Neural crest cell (in vitro differentiated cells): Measurements from ENCODE around the gene KLK11. TPM values are rescaled to one million over a fixed set of nuclear protein-coding genes. Genes with fewer than 3 reads are reported as not detected.

ENCODE experiments used
- DNase-seq: peaks from one replicate; pipeline ENCODE4 v3.0.0; 2021; ENCODE audit warnings: low read depth, mixed read lengths, low spot score
- H3K27ac Mint-ChIP-seq: one replicate; pipeline ENCODE4 v1.8.0; 2021; ENCODE audit warnings: mild to moderate bottlenecking, mixed read lengths; ENCODE audit not compliant: unreplicated experiment
- H3K27me3 Mint-ChIP-seq: 2 replicates; pipeline ENCODE4 v1.8.0; 2021; ENCODE audit warnings: low read depth, mild to moderate bottlenecking, mixed read lengths
- H3K36me3 Mint-ChIP-seq: 2 replicates; pipeline ENCODE4 v1.8.0; 2021; ENCODE audit warnings: low read depth, mild to moderate bottlenecking, mixed read lengths
- H3K4me1 Mint-ChIP-seq: 2 replicates; pipeline ENCODE4 v1.8.0; 2021; ENCODE audit warnings: mixed read lengths
- H3K4me3 Mint-ChIP-seq: one replicate; pipeline ENCODE4 v1.8.0; 2021; ENCODE audit warnings: mild to moderate bottlenecking, mixed read lengths
- H3K9me3 Mint-ChIP-seq: 2 replicates; pipeline ENCODE4 v1.8.0; 2021; ENCODE audit warnings: mixed read lengths
- total RNA-seq: library from RNA; stranded (reverse); gene quantifications from 2 replicates; pipeline ENCODE4 v1.2.1, GENCODE V29; 2021
- TF ChIP-seq, protein P1 (sequence below): fragments of 200-600 bp; sonication (generic); conservative IDR thresholded peaks from 2 replicates; pipeline ENCODE4 v1.5.0; 2021; ENCODE audit warnings: antibody characterized with exemption, mild to moderate bottlenecking

KLK11 gene
- total RNA-seq, 1 donor from 2014 or later = not detected

DNA sequence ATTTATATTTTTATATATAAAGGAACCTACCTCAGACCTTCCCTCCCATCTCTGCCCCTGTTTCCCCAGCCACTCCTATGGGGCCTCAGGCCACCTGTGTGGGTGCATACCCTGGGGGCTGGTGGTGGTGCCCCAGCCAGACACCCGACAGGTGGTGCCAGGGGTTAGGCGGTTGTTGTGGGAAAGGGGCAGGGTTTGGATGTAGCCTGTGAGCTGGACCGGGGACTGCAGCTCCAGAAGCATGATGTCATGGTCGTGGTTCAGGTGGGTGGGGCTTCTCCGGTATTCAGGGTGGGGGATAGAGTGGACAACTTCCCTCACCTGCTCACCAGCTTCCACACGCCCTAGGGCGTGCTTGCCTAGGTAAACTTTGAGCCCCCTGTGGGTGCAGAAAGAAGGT, 33.3 kb upstream of the KLK11 start:
- H3K27me3 Mint-ChIP-seq = peaks cover 77% of the 10 kb centered on the region
- no peak for DNase-seq
- peaks cover 9% of the 10 kb centered on the region for H3K9me3 Mint-ChIP-seq
- H3K27ac Mint-ChIP-seq = no peak overlapping the region
- no peaks in the 10 kb centered on the region for H3K36me3 Mint-ChIP-seq
- H3K4me3 Mint-ChIP-seq = no peak overlapping the region
- TF ChIP-seq, protein P1, sequence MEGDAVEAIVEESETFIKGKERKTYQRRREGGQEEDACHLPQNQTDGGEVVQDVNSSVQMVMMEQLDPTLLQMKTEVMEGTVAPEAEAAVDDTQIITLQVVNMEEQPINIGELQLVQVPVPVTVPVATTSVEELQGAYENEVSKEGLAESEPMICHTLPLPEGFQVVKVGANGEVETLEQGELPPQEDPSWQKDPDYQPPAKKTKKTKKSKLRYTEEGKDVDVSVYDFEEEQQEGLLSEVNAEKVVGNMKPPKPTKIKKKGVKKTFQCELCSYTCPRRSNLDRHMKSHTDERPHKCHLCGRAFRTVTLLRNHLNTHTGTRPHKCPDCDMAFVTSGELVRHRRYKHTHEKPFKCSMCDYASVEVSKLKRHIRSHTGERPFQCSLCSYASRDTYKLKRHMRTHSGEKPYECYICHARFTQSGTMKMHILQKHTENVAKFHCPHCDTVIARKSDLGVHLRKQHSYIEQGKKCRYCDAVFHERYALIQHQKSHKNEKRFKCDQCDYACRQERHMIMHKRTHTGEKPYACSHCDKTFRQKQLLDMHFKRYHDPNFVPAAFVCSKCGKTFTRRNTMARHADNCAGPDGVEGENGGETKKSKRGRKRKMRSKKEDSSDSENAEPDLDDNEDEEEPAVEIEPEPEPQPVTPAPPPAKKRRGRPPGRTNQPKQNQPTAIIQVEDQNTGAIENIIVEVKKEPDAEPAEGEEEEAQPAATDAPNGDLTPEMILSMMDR = no peak
- H3K4me1 Mint-ChIP-seq = no peaks in the 10 kb centered on the region

DNA sequence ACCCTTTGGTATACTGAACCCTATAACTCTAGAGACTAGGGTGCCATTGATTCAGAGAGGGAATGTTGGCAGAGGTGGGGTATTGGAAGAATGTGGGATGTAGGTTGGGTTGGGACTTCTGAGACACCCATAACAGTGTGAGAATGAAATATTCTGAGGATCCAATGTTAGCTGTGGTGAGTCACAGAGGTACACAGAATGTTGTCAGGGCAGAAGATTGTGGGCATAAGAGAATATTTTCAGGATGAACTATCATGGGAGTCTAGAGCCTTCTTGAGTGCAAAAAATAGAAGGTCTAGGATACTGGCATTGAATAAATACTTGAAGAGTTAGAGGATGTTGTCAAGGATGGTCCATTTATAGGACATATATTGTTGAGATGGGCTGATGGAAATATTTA, 29.4 kb upstream of the KLK11 start:
- peaks cover 69% of the 10 kb centered on the region for H3K27me3 Mint-ChIP-seq
- no peaks in the 10 kb centered on the region for H3K36me3 Mint-ChIP-seq
- no peak for DNase-seq
- TF ChIP-seq, protein P1 = no peak
- H3K4me1 Mint-ChIP-seq = no peaks in the 10 kb centered on the region
- peaks cover 2% of the 10 kb centered on the region for H3K9me3 Mint-ChIP-seq
- H3K27ac Mint-ChIP-seq = no peak overlapping the region
- H3K4me3 Mint-ChIP-seq = no peak overlapping the region

DNA sequence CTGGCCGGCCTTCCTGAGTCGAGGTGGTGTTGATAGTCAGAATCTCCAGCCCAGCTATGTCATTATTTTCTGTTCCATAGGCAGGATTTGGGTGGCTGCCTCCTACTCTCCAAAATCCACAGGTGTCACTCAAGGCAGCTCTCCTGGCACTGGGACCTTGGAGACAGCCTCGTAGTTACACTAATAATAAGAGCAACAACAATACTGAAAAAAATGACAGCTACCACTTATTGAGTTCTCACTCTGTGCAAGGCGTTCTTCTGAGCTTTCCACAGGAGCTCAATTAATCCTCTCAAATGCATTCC, 20.6 kb upstream of the KLK11 start:
- no peaks in the 10 kb centered on the region for H3K9me3 Mint-ChIP-seq
- no peak for DNase-seq
- no peak overlapping the region for H3K27ac Mint-ChIP-seq
- no peak overlapping the region for H3K4me3 Mint-ChIP-seq
- no peaks in the 10 kb centered on the region for H3K36me3 Mint-ChIP-seq
- H3K4me1 Mint-ChIP-seq = no peaks in the 10 kb centered on the region
- TF ChIP-seq, protein P1 = no peak
- peaks cover 34% of the 10 kb centered on the region for H3K27me3 Mint-ChIP-seq

- H3K36me3 Mint-ChIP-seq = no peaks in the 10 kb centered on the region
- H3K9me3 Mint-ChIP-seq = no peaks in the 10 kb centered on the region
- TF ChIP-seq, protein P1 = no peak
- H3K27ac Mint-ChIP-seq = no peak overlapping the region
- no peaks in the 10 kb centered on the region for H3K4me1 Mint-ChIP-seq
- no peak for DNase-seq
- H3K27me3 Mint-ChIP-seq = peaks cover 27% of the 10 kb centered on the region
- H3K4me3 Mint-ChIP-seq = no peak overlapping the region
Observed at GRCh38 chr19:51044327-51044726, 17.9 kb upstream of the KLK11 start.

- no peaks in the 10 kb centered on the region for H3K4me1 Mint-ChIP-seq
- DNase-seq = no peak
- TF ChIP-seq, protein P1 = no peak
- peaks cover 27% of the 10 kb centered on the region for H3K27me3 Mint-ChIP-seq
- no peak overlapping the region for H3K4me3 Mint-ChIP-seq
- H3K27ac Mint-ChIP-seq = no peak overlapping the region
- no peaks in the 10 kb centered on the region for H3K9me3 Mint-ChIP-seq
- no peaks in the 10 kb centered on the region for H3K36me3 Mint-ChIP-seq
Observed at GRCh38 chr19:51043497-51043896, 17.1 kb upstream of the KLK11 start.

DNA sequence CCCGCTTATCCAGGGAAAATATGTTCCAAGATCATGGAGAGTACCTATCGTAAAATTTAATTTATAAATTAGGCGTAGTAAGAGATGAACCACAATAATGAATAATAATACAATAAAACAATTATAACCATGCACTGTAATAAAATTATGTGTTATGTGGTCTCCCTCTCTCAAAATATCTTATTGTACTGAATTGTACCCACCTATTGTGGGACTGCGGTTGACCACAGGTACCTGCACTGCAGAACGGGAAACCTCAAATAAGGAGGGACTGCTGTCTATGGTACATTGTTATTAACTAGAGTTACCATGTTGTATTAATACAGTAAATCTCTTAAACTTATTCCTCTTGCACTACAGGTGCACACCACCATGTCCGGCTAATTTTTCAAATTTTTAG, 13.7 kb upstream of the KLK11 start:
- Mint-ChIP-seq H3K27ac (no peak overlapping the region), H3K36me3 (no peaks in the 10 kb centered on the region), H3K27me3 (peaks cover 12% of the 10 kb centered on the region), H3K4me1 (no peaks in the 10 kb centered on the region), H3K9me3 (no peaks in the 10 kb centered on the region), H3K4me3 (no peak overlapping the region)
- DNase-seq = no peak
- TF ChIP-seq, protein P1 = no peak
